Measurements from ENCODE around the gene N4BP2L1. TPM values are rescaled to one million over a fixed set of nuclear protein-coding genes. Genes with fewer than 3 reads are reported as not detected.
"Not testable (repeated sequence)": the region's sequence is repeated elsewhere in the genome, so short reads cannot be mapped to it uniquely, and the experiment has no call there.

The N4BP2L1 gene
- polyA plus RNA-seq, 3 donors = 15.6 to 27.6 (median 24.4) TPM

DNA sequence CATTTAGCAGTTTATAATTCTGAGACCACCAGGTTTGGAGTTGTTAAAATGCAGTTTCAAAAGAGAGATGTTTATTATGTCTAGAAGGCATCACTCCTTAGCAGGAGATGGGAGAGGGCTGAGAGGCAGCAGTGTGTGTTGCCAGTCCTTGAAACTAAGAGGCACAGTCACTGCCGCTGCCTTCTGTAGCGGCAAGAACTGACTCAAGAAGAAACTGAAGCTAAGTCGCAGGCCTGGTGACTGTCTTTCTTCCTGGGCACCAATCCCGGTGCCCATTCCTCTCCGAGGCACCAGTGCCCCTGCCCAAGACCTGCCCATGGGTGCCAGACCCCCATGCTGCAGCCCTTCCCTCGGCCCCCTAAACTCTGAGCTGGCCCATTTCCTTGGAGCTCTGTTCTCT, 20.1 kb downstream of the N4BP2L1 start:
- no peak for DNase-seq

DNA sequence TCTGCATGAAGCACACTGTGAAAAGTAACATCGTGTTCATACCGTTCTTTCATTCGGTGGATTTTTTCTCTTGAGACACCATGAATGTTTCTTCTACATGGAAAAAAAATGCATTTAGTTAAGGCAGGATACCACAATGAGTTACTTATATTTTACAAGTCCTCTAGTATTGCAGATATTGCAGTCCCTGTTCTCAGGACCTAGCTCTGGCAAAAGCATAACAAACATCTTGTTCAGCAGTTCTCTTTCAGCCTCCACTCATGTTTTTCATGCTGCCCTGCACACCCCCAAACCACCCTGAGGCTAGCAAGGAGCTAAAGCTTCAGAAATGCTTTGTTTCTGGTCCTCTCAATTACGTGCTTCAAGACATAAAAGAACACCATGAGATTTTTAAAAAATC, 24.8 kb downstream of the N4BP2L1 start:
- DNase-seq = no peak

DNA sequence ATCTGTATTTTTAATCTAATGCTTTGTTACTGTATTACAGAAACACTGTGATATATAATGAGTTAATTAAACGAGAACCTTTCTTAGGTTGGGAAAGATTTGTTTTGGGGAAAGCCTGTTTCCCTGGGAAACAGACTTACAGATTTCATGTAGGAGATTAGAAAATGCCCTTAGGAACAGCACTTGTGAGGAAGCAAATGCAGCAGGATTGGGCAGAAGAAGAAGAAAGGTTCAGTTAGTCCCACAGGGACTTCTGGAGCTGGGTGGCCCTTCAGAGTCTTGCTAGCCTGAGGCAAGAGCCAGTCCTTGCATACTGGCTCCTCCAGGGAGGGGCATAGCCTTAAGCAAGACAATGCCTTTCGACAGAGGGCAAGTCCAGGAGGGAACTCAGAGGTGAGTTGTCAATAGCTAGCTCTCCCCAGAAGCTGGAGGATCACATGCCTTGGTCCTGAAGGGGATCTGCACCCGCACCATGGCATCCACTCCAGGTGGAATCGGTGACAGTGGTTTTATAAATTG, 36.8 kb downstream of the N4BP2L1 start:
- no peak for DNase-seq

DNA sequence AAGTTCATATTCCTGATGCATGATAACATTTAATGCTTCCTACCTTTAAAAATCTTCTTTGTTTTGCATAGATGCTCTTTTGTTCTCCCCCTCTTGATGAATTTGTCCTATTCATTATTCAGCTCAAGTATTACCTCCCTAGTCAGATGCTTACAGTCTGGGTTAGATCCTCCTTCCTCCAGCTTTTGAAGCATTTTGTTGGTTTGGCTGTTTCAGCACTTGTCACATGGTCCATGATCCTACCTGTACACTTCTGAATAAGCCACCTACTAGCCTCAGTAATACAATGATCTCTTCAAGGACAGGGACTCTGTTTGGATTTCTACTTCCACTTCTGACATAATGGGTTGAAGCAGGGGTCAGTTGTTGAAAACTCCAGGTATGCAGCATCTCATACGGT, 37.4 kb downstream of the N4BP2L1 start:
- DNase-seq = no peak

DNA sequence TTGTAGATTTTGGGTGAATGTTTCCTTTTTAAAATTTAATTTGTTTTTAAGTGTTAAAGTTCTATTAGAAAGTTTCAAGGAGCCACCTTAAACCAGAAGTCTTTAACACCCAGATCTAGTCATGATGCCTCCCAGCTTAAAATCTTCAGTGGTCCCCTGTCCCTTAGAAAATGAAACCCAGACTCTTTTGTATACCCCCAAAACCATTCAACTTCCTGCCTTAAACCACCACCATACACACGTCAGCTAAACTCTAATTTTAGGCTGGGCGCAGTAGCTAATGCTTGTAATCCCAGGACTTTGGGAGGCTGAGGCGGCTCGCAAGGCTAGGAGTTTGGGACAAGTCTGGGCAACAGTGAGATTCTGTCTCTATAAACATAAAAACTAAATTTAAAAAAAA, 37.9 kb downstream of the N4BP2L1 start:
- no peak for DNase-seq

DNA sequence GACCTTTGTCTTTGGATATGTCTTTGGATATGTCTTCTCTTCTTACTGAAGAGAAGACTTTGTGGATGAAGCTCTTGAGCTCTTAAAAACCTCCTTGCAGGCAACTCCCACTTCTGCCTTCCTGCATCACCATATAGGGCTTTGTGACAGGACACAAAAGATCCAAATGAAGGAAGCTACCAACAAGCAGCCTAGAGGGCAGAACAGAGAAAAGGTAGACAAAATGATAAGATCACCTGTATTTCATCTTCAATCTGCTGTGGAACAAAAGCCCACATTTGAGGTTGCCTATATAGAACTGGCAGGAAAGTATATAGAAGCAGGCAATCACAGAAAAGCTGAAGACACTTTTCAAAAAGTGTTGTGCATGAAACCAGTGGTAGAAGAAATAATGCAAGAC, 42.5 kb downstream of the N4BP2L1 start:
- no peak for DNase-seq

DNA sequence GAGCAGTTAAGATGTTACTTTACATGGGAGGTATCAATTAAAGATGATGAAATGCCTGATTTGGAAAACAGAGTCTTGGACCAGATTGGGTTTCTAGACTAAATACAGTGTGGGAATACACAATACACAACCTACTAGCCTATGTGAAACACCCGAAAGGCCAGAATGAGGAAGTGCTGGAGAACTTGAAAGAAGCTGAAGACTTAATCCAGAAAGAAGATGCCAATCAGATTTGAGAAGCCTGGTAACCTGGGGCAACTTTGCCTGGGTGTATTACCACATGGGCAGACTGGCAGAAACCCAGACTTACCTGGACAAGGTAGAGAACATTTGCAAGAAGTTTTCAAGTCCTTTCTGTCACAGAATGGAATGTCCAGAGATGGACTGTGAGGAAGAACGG, 43.2 kb downstream of the N4BP2L1 start:
- DNase-seq = no peak

DNA sequence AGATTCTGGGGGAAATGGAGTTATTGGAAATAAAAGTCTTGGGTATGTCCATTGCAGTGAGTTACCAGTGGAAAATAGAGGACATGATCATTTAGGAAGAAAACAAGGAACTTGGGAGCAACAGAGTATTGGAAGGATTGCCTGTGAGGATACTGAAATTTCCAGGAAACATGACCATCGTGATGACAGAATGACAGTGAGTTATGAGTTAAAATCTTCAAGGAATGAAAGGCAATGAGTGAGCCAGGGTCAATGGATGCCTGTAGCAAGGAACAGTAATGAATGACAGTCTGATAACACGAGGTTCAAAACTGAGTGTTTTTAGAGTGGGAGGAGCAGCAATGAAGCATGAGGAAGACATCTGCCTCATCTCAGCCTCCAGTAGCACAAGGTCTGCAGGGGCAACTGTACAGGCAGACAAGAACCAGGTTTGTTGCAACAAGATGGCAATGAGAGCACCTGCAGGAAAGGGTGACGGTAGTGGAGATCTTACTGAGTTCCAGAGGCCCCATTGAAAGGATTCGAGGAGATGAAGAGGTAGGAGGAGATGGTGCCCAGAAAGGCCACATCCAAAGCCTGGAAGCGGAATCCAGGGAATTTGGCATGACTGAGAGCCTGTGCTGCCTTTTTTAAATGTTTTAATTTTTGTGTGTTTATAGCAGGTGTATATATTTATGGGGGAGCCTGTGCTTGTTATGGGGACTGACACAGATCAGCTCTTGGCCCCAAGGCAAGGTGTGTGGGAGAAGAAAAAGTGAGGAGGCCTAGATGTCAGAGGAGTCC, 43.9 kb downstream of the N4BP2L1 start:
- DNase-seq = no peak

DNA sequence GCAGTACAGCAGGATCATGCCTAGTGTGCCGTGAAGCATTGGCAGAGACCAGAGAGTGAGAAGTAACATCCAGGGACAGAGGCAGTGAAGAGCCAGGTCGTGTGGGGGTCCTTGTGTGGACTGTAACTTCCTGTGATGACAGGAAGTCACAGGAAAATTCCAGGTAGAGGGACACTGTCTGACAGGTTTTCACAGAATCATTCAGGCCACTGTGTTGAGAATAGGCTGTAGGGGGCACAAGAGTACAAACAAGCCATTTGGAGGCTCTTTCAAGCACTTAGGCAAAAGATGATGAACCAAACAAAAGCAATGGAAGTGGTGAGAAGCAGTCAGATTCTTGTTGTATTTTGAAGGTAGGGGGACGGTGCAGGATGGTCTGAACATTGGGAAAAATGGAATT, 46.4 kb downstream of the N4BP2L1 start:
- DNase-seq = peak; percentile 7

DNA sequence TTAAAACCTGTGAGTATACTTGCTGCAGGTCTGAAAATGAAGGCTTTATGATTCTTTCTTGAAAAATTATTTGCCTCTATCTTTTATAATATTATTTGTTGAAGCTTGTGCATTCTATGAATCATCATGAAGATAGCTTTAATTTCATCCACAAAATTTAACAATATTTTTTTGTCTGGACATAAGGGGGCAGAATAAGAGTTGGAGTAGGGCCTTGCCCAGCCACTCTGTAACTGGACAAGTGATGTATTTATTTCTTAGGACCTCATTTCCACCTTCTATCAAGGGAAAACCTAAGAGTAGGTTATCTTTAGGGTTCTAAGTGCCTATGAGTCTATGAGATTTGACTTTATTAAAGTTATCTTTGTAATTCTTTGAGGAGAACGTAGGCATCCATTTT, 49.9 kb downstream of the N4BP2L1 start:
- DNase-seq = no peak

DNA sequence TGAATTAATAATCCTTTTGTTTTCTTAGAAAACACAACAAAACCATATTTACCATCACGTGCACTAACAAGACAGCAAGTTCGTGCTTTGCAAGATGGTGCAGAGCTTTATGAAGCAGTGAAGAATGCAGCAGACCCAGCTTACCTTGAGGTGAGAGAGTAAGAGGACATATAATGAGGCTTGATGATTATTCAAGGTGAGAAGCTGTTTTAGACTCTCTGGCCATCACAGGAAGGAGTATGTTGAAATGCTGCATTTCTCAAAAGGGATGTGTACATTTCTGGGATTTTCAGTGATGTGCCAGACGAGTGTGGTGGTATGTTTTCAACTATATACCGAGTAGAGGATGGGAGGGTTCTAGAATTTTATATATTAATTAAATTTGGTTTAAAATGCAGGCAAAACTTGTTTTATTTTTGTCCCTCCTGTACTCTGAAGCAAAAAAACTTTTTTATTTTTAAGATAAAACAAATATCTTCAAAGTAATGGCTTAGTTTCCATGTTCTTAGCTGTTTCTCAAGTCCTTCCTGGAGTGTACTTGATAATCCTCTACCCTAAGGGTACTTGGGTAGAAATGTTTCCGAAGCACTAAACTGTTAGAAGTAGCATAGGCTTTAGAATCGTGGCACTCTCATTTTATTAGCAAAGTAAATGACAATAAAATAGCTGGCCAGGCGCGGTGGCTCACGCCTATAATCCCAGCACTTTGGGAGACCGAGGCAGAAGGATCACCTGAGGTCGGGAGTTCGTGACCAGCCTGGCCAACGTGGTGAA, 51.1 kb downstream of the N4BP2L1 start:
- DNase-seq = no peak

DNA sequence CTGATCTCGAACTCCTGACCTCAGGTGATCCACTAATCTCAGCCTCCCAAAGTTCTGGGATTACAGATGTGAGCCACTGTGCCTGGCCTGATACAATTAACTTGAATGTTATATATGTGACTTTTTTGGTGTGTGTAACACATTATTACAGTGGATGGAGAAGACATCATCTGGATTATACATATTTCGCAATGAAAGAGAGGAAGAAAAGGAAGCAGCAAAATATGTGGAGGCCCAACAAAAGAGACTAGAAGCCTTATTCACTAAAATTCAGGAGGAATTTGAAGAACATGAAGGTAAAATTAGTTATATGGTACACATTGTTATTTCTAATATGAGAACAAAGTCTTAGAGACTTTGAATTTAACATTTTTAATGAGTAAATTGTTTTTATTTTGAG, 57.1 kb downstream of the N4BP2L1 start:
- no peak for DNase-seq

DNA sequence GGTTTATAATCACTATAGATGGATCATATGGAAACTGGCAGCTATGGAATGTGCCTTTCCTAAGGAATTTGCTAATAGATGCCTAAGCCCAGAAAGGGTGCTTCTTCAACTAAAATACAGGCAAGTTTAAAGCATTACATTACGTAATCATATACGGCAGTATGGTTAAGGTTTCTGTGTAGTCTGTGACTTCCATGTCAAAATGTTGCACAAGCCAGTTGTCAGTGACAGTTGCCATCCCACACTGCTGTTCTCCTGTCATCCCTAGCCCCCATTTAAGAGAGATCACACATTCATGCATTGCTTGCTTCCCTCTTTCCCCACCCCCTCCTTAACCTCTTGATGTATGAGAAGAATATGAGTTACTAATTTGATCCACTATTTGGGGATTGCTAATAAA, 65.4 kb downstream of the N4BP2L1 start:
- no peak for DNase-seq

DNA sequence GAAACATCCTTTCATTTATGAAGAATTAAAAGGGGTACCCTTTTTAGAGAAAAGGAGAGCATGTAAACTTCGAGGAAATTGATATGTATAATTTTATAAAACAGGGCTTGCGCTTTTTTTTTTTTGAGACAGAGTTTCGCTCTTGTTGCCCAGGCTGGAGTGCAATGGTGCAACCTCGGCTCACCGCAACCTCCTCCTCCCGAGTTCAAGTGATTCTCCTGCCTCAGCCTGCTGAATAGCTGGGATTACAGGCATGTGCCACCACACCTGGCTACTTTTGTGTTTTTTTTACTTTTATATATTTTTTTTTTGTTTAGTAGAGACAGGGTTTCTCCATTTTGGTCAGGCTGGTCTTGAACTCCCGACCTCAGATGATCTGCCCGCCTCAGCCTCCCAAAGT, 72.0 kb downstream of the N4BP2L1 start:
- not testable (repeated sequence) for DNase-seq

DNA sequence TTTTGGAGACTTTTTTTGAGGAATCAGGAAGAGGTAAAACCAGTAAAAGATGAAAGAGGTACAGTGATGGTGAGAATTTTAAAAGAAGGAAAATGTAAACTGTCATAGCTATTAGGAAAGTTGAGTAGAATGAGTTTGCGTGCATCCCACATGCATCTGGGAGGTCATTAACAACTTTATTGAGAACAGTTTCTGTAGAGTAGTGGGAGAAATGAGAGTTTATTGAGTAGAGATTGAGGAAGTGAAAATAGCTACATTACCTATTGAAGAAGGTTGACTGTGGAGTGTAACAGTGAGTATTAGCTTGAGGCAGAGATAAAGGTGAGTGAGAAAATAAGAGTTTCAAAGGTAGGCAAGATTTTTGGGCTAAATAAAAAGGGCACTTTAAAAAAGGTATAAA, 73.9 kb downstream of the N4BP2L1 start:
- DNase-seq = no peak

DNA sequence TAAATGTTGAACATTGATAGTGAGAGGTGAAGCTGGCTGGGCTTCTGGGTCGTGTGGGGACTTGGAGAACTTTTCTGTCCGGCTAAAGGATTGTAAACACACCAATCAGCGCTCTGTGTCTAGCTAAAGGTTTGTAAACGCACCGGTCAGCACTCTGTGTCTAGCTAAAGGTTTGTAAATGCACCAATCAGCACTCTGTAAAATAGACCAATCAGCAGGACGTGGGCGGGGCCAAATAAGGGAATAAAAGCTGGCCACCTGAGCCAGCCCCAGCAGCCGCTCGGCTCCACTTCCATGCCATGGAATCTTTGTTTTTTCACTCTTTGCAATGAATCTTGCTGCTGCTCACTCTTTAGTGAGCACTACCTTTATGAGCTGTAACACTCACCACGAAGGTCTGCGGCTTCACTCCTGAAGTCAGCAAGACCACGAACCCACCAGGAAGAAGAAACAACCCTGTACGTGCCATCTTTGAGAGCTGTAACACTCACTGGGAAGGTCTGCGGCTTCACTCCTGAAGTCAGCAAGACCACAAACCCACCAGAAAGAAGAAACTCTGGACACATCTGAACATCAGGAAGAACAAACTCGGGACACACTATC, 77.0 kb downstream of the N4BP2L1 start:
- not testable (repeated sequence) for DNase-seq

Other genes starting within 250 kb of the N4BP2L1 start
- gene ZAR1L, start 112.8 kb downstream of the N4BP2L1 start, polyA plus RNA-seq (ENCODE audit: insufficient read length in 3 of 3) = not detected
- gene BRCA2, start 112.6 kb downstream of the N4BP2L1 start, polyA plus RNA-seq (ENCODE audit: insufficient read length in 3 of 3) = 10 to 100 TPM in 1 of 3 donors, 1 to 10 TPM in 2; 7.1 to 11.3 (median 7.6) TPM
- gene N4BP2L2, start 110.7 kb upstream of the N4BP2L1 start, polyA plus RNA-seq (ENCODE audit: insufficient read length in 3 of 3) = 100 to 1,000 TPM; 120 to 229 (median 202) TPM
- gene PDS5B, start 158.3 kb upstream of the N4BP2L1 start, polyA plus RNA-seq (ENCODE audit: insufficient read length in 3 of 3) = 10 to 100 TPM; 64.3 to 71.9 (median 69.1) TPM